T follicular helper cell (primary cell): ENCODE measurements around the gene TUB.

Experiments
- DNase-seq: peaks from one replicate; pipeline ENCODE4 v3.0.0-alpha.2; 2020; ENCODE audit warnings: low read depth

The TUB gene

DNA sequence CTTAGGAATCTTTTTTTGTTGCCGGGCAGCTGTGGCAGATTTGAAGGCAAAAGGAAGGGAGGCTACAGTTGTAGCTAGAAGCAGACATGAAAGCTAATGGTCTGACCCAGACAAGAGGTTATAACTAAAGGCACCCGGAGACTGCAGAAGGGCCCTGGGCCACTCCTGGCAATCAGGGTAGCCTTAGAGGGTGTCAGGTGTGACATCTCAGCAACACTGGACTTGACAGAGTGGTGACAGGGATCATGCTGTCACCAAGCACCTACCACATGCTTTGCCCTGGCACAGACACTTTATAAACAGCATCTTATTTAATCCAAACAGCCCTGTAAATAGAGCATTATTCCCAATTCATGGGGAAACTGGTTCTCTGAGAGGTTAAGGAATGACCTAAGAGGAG is 25.7 kb downstream of the TUB start:
- DNase-seq = no peak

DNA sequence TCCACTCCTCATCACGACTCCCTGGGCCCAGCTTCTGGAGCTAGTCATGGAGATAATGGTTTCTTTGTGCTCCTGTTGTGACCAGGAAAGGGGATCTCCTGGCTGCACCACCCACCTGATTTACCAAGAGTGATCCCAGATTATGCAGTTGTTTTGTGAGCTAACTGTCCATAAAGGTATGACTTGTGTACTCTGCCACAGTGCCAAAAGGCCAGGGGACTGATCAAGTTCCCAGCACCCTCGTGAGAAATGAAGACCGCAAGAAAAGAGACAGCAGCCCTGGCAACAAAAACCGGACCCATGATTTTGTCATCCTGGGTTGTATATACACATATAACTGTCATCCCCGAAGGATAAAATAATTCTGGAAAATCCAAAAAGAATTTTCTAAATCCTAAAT is 26.6 kb downstream of the TUB start:
- no peak for DNase-seq

DNA sequence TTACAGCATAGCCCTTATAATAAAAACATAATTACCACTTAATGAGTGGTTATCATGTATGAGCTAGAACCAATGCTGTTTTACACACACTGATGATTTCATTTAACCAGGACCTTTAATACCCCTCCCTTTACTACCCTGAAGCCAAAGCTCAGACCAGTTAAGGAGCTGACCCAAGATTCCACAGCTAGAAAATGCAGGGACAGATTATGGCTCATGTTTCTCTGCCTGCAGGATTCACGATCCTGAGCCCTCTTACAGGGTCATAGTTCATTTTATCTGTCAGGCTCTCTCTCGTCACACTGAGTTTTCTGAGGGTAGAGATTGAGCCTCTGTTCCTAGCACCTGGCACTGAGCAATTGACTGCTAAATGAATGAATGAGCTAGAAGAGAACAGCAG is 27.4 kb downstream of the TUB start:
- DNase-seq = no peak

DNA sequence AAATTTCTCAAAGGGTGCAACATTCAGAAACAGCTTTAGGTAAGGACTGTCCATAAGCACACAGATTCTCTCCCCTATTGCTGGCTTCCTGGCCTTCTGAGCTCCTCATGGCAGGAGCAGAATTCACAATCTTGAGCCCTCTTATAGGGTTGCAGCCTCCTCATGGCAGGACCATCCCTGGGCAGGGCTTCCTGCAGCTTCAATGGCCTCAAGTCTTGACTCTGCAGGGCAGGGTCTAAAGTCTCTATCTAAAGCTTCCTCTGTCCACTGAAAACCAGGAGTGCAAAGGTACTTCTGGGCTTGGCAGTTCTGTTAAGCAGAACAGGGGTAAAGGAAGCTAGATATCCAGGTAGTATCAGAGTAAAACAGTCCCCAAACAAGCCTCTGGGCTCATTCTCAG is 28.7 kb downstream of the TUB start:
- no peak for DNase-seq

DNA sequence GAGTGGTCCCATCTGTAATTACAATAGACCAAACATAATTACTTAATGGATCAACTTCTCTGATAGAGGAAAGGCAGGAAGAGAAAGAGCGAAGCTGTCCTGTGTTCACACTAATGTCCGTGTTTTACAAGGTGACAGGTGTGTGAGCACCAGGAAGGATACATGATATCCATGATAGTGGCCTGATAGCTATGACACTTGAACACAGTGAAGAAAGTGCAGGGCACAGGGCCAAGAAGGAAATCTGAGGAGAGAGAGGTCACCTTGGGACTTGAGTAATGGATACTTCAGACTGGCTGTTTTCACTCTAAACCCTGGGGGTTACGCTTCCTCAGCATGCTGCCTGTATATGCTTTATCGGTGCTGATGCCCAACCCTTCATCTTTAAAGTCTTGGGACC is 29.4 kb downstream of the TUB start:
- no peak for DNase-seq

DNA sequence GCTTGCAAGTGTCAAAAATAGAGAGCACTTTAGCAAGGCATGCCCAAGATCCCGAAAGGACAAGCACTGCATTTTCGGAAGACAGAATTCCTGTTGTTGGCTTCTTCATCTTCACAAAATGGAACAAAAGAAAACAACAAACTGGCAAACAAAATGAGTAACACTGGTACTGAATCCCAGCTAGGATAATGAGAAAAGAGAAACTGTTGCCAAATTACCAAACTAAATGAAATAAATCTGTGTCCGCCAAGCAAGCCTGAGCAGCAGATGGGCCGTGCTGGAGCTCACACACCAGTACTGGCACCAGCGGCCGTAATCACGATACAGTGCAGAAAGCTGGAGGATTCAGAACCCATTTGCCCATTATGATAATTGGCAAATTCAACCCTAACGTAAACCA is 30.6 kb downstream of the TUB start:
- no peak for DNase-seq

DNA sequence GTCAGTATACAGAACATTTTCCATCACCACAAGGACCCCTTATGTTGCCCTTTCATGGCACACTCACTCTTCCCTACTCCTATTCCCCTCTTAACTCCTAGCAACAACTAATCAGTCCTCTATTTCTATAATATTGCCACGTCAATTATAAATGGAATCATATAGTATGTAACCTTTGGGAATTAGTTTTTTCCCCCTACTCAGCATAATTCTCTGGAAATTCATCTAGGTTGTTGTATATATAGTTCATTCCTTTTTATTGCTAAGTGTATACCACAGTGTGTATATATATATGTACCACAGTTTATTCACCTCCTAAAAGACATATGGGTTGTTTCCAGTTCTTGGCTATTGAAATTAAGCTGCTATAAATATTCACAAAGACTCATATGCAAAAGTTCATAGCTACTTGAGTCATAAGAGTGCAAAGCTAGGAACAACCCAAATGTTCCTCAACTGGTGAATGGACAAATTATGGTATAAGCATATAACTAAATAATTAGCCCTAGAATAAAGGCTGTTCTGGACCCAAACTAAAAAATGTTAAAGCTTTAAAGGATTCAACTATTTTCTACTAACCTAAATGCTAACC is 41.3 kb downstream of the TUB start:
- no peak for DNase-seq

DNA sequence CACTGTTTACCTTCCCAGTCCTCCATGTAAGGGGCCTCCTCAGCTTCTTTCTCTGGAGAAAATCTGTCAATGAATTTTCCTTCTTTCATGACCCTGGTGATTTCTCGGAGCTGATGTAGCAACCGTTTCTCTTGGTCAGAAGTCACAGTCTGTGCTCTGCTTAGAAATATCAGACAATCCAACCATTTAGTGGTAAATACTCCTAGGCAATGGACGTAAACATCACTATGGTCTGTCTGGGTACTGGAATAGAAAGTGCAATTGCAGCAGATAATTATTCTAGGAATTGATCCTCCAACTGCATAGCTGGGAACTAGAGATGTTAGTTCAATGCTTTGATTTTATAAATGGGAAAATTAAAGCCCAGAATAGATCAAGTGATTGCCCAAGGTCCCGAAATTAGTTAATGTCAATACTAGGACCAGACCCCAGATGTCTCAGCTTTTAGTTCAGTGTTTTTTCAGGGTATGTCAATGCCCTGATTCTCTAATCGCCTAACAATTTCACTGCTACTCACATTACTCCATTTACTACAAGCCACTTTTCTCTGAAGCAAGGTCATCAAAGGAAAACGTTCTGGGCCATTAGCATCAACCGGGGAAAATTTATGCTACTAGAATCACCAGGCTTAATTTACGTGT is 45.8 kb downstream of the TUB start:
- no peak for DNase-seq

DNA sequence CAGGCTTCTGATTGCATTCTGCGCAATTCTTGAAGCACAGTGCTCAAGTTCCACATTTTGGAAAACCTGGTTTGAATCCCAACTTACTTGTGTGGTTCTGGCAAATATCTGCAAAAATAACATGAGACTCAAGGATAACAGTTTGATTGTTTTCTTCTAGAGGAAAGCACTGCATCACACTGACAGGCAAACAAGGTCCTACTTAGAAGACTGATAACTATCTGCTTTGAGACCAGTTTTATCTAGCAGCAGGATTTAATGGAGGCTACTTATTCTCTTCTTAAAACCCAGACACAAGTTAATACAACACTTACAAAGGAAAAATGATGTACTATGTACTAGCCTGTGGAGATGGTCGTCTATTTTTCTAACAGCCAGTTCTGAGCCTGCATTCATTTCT is 46.4 kb downstream of the TUB start:
- no peak for DNase-seq

DNA sequence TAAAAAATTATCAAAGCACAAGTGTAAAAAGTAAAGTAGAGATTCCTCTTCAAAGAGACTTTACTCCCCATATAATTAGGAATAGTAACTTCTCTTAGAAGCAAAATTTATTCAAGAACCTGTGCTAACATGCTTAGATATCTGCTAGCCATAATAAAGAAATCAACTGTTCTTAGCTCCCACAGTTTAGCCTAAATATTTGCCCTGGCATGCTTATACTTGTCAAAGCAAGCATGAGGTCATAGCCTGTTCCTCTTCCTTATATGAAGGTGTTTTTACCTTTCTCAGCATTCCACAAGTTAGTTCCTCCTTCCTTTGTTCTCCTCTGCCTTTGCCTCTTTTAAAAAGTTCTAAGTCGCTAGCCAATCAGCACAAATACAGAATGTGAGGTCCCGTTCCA is 57.5 kb downstream of the TUB start:
- no peak for DNase-seq

DNA sequence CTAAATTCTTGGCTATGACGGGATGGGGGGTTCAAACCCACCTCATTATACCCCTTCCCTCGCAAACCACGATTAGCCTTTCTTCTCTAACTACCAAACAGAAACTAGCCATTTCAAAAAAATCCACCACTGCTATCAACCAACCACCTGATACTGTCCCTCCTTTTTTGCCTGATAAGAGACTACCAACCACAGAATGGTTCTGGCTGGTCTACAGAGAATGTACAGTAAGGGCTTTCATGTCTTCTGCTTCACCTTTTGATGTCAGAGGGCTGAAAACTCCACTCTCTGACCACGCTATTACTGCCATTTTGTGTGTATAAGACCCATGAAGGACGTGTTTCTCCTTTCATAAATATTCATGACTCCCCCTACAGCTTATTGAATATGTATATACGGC is 68.7 kb downstream of the TUB start:
- DNase-seq = no peak
